ENCODE data around the gene PNPLA7.
"Not testable (repeated sequence)": the region's sequence is repeated elsewhere in the genome, so short reads cannot be mapped to it uniquely, and the experiment has no call there.

The PNPLA7 gene

DNA sequence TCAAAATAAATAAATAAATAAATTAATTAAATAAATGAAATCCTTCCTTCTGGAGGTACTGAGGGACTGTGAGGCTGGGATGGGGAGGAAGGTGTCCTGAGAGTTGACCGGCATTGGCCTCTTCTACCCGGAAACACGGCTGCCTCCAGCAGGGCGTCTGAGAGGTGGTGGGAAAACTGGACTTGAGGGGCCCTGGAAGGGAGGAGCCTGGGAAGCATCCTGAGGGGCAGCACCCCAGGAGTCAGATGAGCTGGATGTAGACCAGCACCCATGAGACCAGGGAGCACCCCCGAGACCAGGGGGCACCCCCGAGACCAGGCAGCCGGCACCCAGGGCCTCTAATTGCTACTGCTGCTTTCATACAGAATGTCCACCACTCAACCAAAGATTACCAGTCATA lies 82.3 kb downstream of the PNPLA7 start:
- H3K36me3 ChIP-seq: no peaks in the 10 kb centered on the region
- no peaks in the 10 kb centered on the region for H3K27me3 ChIP-seq (ENCODE audit: insufficient read depth, low read depth, severe bottlenecking)
- no peak overlapping the region for H3K27ac ChIP-seq
- no peak overlapping the region for H3K4me3 ChIP-seq (ENCODE audit: low read depth, low read length)
- TF ChIP-seq, protein P1, sequence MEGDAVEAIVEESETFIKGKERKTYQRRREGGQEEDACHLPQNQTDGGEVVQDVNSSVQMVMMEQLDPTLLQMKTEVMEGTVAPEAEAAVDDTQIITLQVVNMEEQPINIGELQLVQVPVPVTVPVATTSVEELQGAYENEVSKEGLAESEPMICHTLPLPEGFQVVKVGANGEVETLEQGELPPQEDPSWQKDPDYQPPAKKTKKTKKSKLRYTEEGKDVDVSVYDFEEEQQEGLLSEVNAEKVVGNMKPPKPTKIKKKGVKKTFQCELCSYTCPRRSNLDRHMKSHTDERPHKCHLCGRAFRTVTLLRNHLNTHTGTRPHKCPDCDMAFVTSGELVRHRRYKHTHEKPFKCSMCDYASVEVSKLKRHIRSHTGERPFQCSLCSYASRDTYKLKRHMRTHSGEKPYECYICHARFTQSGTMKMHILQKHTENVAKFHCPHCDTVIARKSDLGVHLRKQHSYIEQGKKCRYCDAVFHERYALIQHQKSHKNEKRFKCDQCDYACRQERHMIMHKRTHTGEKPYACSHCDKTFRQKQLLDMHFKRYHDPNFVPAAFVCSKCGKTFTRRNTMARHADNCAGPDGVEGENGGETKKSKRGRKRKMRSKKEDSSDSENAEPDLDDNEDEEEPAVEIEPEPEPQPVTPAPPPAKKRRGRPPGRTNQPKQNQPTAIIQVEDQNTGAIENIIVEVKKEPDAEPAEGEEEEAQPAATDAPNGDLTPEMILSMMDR (IDR thresholded peaks at IDR 0.05; ENCODE audit: low read depth, low read length): no peak
- H3K9me3 ChIP-seq (ENCODE audit: severe bottlenecking): no peaks in the 10 kb centered on the region
- no peak for DNase-seq

DNA sequence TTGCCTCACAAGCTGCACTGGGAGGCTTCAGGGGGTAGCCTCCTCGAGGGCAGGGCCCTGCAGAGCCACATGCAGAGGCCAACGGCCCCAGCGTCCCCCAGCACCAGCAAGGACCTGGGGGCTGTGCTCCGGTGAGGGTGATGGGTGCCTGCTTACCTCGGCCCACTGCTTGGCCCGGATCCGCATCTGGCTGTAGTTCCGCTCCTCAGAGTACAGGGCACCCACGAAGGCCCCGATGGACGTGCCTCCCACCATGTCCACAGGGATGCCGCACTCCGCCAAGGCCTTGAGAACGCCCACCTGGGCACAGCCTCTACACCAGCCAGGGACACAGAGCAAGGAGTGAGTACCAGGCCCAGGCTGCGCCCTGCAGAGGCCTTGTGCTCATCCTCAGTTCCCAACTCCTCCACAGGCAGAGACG lies 83.0 kb downstream of the PNPLA7 start:
- no peak for DNase-seq
- TF ChIP-seq, protein P1 (IDR thresholded peaks at IDR 0.05; ENCODE audit: low read depth, low read length): no peak
- no peak overlapping the region for H3K27ac ChIP-seq

DNA sequence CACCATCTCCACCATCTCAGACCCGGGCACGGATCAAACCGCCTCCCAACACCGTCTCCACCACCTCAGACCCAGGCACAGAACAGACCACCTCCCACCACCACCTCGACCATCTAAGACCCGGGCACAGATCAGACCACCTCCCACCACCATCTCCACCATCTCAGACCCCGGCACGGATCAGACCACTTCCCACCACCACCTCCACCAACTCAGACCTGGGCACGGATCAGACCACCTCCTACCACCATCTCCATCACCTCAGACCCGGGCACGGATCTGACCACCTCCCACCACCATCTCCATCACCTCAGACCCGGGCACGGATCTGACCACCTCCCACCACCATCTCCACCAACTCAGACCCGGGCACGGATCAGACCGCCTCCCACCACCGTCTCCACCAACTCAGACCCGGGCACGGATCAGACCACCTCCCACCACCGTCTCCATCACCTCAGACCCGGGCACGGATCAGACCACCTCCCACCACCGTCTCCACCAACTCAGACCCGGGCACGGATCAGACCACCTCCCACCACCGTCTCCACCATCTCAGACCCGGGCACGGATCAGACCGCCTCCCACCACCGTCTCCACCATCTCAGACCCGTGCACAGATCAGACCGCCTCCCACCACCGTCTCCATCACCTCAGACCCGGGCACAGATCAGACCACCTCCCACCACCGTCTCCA lies 83.7 kb downstream of the PNPLA7 start:
- DNase-seq; H3K36me3 ChIP-seq; H3K4me3 ChIP-seq (ENCODE audit: low read depth, low read length): not testable (repeated sequence)

More for the DNA sequence above, 83.0 kb downstream of the PNPLA7 start:
- Histone ChIP-seq H3K27me3 (ENCODE audit: insufficient read depth, low read depth, severe bottlenecking) (no peaks in the 10 kb centered on the region), H3K4me3 (ENCODE audit: low read depth, low read length) (no peak overlapping the region), H3K36me3 (no peaks in the 10 kb centered on the region), H3K9me3 (ENCODE audit: severe bottlenecking) (no peaks in the 10 kb centered on the region)

DNA sequence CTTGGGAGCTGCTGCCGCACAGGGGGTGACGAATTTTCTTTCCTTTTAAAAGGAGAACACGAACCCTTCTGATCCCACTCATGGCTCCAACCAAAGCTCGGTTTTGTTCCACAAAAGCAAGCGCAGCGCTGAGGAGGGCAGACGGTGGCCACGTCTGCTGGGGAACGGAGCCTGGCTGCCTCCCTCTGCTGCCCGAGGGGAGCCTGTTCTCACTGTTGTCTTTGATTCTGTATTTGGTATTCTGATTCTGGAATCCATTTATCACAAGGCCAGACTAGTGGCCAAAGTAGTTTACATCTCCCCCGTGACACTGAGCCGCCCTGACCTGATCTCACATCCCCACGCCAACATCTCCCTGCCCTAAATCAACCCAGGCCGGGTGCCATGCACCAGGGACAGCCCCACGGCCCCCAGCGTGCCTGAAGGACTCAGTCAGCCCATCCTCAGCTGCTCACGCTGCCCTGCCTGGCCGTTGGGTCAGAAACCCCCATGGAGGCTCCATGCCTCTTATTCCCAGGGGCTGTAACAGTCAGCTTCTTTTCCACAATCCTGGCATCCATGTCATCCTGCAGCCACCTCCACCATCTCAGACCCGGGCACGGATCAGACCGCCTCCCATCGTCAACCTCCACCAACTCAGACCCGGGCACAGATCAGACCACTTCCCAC lies 84.3 kb downstream of the PNPLA7 start:
- TF ChIP-seq, protein P1 (IDR thresholded peaks at IDR 0.05; ENCODE audit: low read depth, low read length): no peak
- no peak for DNase-seq
- Histone ChIP-seq H3K36me3 (no peaks in the 10 kb centered on the region), H3K27me3 (ENCODE audit: insufficient read depth, low read depth, severe bottlenecking) (no peaks in the 10 kb centered on the region), H3K4me3 (ENCODE audit: low read depth, low read length) (no peak overlapping the region), H3K27ac (no peak overlapping the region), H3K9me3 (ENCODE audit: severe bottlenecking) (no peaks in the 10 kb centered on the region)

More for the DNA sequence above, 83.7 kb downstream of the PNPLA7 start:
- H3K27ac ChIP-seq; H3K9me3 ChIP-seq (ENCODE audit: severe bottlenecking); H3K27me3 ChIP-seq (ENCODE audit: insufficient read depth, low read depth, severe bottlenecking): not testable (repeated sequence)

DNA sequence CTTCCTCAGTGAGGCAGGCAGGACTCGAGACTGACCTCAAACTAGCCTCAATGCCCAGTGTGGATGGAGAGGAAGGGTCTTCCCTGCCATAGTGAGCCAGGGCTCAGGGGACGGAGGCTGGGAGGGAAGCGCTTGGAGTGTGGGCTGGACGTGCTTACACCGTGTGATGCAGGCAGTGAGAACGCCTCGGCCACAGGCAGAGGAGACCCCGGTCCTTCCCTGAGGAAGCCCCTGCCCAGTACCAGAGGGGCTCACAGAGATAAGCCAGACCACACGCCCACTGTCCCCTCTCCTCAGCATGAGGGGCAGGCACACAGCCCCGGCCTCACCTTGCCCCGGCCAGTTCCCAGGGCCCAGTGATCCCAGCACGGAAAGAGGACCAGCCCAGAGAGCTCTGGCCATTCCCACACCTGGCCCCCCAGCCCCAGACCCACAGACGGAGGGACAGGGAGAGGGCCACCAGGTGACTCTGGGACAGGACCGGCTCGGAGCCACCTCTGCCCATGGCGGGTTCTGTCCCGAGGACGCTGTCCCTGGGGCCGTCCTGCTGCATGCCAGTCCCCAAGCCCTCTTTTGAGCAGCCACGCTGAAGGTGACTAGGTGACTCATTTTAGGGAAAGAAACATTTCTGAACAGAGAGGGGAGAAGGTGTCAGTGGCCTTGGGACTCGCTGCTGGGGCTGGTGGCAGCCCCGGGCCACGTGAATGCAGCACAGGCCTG lies 85.0 kb downstream of the PNPLA7 start:
- Histone ChIP-seq H3K9me3 (ENCODE audit: severe bottlenecking) (no peaks in the 10 kb centered on the region), H3K27ac (no peak overlapping the region), H3K27me3 (ENCODE audit: insufficient read depth, low read depth, severe bottlenecking) (no peaks in the 10 kb centered on the region), H3K36me3 (no peaks in the 10 kb centered on the region), H3K4me3 (ENCODE audit: low read depth, low read length) (no peak overlapping the region)
- TF ChIP-seq, protein P1 (IDR thresholded peaks at IDR 0.05; ENCODE audit: low read depth, low read length): no peak
- DNase-seq: no peak
